Iris pigment epithelial cell (primary cell): ENCODE results near the gene FZD7.

Experiments used
- DNase-seq: peaks from one replicate; pipeline ENCODE4 v3.0.0-alpha.2; 2011; ENCODE audit warnings: low read depth

Gene FZD7

GRCh38 chr2:202037086-202037485, 3.4 kb downstream of the FZD7 start:
- peak; percentile 18 for DNase-seq

GRCh38 chr2:202038471-202039277, 5.0 kb downstream of the FZD7 start:
- peak; percentile 60 for DNase-seq

- DNase-seq = no peak
Measured at GRCh38 chr2:202039278-202040078, 5.8 kb downstream of the FZD7 start.

- DNase-seq = no peak
Measured at GRCh38 chr2:202040079-202040844, 6.6 kb downstream of the FZD7 start.

GRCh38 chr2:202042444-202042843, 8.8 kb downstream of the FZD7 start:
- DNase-seq = no peak

- no peak for DNase-seq
Measured at GRCh38 chr2:202043475-202043874, 9.8 kb downstream of the FZD7 start.

- no peak for DNase-seq
Measured at GRCh38 chr2:202044777-202045176, 11.1 kb downstream of the FZD7 start.

- DNase-seq = no peak
Measured at GRCh38 chr2:202046572-202046971, 12.9 kb downstream of the FZD7 start.

GRCh38 chr2:202049092-202049728, 15.6 kb downstream of the FZD7 start:
- no peak for DNase-seq

- no peak for DNase-seq
Measured at GRCh38 chr2:202049840-202050239, 16.2 kb downstream of the FZD7 start.

GRCh38 chr2:202050652-202051051, 17.0 kb downstream of the FZD7 start:
- no peak for DNase-seq

- no peak for DNase-seq
Measured at GRCh38 chr2:202051499-202052161, 18.0 kb downstream of the FZD7 start.

GRCh38 chr2:202052235-202052634, 18.6 kb downstream of the FZD7 start:
- DNase-seq = no peak

- DNase-seq = no peak
Measured at GRCh38 chr2:202054679-202055078, 21.0 kb downstream of the FZD7 start.

GRCh38 chr2:202056611-202057010, 23.0 kb downstream of the FZD7 start:
- peak; percentile 51 for DNase-seq

GRCh38 chr2:202060218-202060617, 26.6 kb downstream of the FZD7 start:
- DNase-seq = no peak

GRCh38 chr2:202061695-202062094, 28.0 kb downstream of the FZD7 start:
- DNase-seq = no peak

- DNase-seq = peak; percentile 98
Measured at GRCh38 chr2:202064171-202064880, 30.7 kb downstream of the FZD7 start.

GRCh38 chr2:202064881-202065230, 31.2 kb downstream of the FZD7 start:
- DNase-seq = no peak

- DNase-seq = no peak
Measured at GRCh38 chr2:202065876-202066275, 32.2 kb downstream of the FZD7 start.

- DNase-seq = no peak
Measured at GRCh38 chr2:202066875-202067274, 33.2 kb downstream of the FZD7 start.
